ENCODE data around the gene MDM2. TPM values are rescaled to one million over a fixed set of nuclear protein-coding genes. Genes with fewer than 3 reads are reported as not detected.

Gene MDM2
- total RNA-seq, 1 experiment from 2014 or later = 207 TPM

DNA sequence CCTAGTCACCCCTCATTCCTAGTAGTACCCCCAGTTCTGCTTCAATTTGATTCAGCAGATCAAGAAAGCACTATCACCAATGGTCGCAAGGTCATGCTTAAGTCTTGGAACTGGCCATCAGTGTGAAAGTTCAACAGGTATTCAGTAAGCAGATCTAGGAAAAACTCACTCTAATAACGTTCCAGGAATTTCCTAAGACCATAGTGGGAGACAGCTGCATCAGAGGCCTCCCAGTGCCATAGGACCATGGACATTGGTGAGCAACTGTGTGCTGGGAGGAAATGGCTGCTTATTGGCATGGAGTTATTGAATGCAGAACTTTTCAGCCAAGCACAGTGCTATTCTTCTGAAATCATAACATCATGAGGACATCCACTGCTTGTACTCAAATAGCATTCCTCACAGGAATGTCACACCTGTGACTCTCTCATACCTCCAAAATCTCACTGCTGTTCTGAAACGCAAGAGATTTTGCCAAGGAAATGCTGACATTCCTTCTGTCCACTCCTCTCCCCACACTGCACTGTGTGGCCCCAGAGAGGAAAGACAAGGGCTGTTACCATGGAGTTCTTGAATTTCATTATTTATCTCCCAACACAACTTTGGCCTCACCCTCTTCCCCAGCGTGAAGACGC lies 30.9 kb upstream of the MDM2 start:
- TF ChIP-seq, protein P1, sequence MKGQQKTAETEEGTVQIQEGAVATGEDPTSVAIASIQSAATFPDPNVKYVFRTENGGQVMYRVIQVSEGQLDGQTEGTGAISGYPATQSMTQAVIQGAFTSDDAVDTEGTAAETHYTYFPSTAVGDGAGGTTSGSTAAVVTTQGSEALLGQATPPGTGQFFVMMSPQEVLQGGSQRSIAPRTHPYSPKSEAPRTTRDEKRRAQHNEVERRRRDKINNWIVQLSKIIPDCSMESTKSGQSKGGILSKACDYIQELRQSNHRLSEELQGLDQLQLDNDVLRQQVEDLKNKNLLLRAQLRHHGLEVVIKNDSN (CRISPR knock-in tag; IDR thresholded peaks at IDR 0.05) = no peak
- TF ChIP-seq SMAD3 (CRISPR knock-in tag; IDR thresholded peaks at IDR 0.05; ENCODE audit: borderline replicate concordance) (no peak), NR1H2 (CRISPR knock-in tag; IDR thresholded peaks at IDR 0.05) (no peak), RELA (CRISPR knock-in tag; IDR thresholded peaks at IDR 0.05; ENCODE audit: borderline replicate concordance) (no peak), OVOL2 (CRISPR knock-in tag; IDR thresholded peaks at IDR 0.05; ENCODE audit: borderline replicate concordance) (no peak), FOXK1 (CRISPR knock-in tag; IDR thresholded peaks at IDR 0.05) (no peak), MXD4 (CRISPR knock-in tag; IDR thresholded peaks at IDR 0.05; ENCODE audit: borderline replicate concordance) (no peak), FOXP1 (CRISPR knock-in tag; IDR thresholded peaks at IDR 0.05; ENCODE audit: borderline replicate concordance) (no peak), IRF2 (CRISPR knock-in tag; IDR thresholded peaks at IDR 0.05; ENCODE audit: borderline replicate concordance, low read depth) (no peak), ETV6 (CRISPR knock-in tag; IDR thresholded peaks at IDR 0.05) (no peak), SOX15 (CRISPR knock-in tag; IDR thresholded peaks at IDR 0.05) (no peak), ELF4 (CRISPR knock-in tag; IDR thresholded peaks at IDR 0.05; ENCODE audit: low read depth) (no peak), ZNF423 (CRISPR knock-in tag; IDR thresholded peaks at IDR 0.05) (no peak)
- TF ChIP-seq, protein P2, sequence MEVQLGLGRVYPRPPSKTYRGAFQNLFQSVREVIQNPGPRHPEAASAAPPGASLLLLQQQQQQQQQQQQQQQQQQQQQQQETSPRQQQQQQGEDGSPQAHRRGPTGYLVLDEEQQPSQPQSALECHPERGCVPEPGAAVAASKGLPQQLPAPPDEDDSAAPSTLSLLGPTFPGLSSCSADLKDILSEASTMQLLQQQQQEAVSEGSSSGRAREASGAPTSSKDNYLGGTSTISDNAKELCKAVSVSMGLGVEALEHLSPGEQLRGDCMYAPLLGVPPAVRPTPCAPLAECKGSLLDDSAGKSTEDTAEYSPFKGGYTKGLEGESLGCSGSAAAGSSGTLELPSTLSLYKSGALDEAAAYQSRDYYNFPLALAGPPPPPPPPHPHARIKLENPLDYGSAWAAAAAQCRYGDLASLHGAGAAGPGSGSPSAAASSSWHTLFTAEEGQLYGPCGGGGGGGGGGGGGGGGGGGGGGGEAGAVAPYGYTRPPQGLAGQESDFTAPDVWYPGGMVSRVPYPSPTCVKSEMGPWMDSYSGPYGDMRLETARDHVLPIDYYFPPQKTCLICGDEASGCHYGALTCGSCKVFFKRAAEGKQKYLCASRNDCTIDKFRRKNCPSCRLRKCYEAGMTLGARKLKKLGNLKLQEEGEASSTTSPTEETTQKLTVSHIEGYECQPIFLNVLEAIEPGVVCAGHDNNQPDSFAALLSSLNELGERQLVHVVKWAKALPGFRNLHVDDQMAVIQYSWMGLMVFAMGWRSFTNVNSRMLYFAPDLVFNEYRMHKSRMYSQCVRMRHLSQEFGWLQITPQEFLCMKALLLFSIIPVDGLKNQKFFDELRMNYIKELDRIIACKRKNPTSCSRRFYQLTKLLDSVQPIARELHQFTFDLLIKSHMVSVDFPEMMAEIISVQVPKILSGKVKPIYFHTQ (CRISPR knock-in tag; IDR thresholded peaks at IDR 0.05) = no peak
- TF ChIP-seq, protein P3, sequence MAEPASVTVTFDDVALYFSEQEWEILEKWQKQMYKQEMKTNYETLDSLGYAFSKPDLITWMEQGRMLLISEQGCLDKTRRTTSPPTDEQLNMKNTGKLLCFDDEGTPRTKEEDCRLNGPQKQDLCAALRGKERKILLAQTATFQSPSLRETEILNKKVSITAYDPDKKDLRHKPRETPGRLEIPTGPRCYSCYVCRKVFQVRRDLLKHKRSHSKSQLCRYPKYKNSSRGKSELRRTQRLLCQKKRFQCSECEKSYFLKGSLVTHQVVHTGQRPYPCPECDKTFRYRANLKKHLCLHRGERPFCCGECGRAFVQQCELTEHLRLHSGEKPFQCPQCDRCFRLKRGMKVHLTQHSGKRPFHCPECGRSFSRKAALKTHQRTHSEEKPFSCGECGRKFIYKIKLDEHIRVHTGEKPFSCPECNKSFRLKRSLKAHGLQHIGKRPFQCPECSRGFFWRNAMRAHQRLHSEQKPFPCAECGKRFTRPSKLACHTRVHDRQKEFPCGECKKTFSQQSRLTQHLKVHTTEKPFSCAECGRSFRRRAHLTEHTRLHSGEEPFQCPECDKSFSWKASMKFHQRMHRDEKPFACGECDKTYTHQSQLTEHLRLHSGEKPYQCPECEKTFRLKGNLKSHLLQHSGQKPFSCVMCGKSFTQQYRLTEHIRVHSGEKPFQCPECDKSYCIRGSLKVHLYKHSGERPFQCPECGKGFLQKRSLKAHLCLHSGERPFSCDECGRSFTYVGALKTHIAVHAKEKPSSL (CRISPR knock-in tag; conservative IDR thresholded peaks at IDR 0.05) = no peak
- TF ChIP-seq, protein P4, sequence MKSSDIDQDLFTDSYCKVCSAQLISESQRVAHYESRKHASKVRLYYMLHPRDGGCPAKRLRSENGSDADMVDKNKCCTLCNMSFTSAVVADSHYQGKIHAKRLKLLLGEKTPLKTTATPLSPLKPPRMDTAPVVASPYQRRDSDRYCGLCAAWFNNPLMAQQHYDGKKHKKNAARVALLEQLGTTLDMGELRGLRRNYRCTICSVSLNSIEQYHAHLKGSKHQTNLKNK (CRISPR knock-in tag; IDR thresholded peaks at IDR 0.05) = no peak
- TF ChIP-seq, protein P5, sequence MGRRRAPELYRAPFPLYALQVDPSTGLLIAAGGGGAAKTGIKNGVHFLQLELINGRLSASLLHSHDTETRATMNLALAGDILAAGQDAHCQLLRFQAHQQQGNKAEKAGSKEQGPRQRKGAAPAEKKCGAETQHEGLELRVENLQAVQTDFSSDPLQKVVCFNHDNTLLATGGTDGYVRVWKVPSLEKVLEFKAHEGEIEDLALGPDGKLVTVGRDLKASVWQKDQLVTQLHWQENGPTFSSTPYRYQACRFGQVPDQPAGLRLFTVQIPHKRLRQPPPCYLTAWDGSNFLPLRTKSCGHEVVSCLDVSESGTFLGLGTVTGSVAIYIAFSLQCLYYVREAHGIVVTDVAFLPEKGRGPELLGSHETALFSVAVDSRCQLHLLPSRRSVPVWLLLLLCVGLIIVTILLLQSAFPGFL (CRISPR knock-in tag; IDR thresholded peaks at IDR 0.05; ENCODE audit: borderline replicate concordance) = no peak
- TF ChIP-seq, protein P6, sequence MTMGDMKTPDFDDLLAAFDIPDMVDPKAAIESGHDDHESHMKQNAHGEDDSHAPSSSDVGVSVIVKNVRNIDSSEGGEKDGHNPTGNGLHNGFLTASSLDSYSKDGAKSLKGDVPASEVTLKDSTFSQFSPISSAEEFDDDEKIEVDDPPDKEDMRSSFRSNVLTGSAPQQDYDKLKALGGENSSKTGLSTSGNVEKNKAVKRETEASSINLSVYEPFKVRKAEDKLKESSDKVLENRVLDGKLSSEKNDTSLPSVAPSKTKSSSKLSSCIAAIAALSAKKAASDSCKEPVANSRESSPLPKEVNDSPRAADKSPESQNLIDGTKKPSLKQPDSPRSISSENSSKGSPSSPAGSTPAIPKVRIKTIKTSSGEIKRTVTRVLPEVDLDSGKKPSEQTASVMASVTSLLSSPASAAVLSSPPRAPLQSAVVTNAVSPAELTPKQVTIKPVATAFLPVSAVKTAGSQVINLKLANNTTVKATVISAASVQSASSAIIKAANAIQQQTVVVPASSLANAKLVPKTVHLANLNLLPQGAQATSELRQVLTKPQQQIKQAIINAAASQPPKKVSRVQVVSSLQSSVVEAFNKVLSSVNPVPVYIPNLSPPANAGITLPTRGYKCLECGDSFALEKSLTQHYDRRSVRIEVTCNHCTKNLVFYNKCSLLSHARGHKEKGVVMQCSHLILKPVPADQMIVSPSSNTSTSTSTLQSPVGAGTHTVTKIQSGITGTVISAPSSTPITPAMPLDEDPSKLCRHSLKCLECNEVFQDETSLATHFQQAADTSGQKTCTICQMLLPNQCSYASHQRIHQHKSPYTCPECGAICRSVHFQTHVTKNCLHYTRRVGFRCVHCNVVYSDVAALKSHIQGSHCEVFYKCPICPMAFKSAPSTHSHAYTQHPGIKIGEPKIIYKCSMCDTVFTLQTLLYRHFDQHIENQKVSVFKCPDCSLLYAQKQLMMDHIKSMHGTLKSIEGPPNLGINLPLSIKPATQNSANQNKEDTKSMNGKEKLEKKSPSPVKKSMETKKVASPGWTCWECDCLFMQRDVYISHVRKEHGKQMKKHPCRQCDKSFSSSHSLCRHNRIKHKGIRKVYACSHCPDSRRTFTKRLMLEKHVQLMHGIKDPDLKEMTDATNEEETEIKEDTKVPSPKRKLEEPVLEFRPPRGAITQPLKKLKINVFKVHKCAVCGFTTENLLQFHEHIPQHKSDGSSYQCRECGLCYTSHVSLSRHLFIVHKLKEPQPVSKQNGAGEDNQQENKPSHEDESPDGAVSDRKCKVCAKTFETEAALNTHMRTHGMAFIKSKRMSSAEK (CRISPR knock-in tag; IDR thresholded peaks at IDR 0.05; ENCODE audit: borderline replicate concordance) = no peak
- TF ChIP-seq, protein P7, sequence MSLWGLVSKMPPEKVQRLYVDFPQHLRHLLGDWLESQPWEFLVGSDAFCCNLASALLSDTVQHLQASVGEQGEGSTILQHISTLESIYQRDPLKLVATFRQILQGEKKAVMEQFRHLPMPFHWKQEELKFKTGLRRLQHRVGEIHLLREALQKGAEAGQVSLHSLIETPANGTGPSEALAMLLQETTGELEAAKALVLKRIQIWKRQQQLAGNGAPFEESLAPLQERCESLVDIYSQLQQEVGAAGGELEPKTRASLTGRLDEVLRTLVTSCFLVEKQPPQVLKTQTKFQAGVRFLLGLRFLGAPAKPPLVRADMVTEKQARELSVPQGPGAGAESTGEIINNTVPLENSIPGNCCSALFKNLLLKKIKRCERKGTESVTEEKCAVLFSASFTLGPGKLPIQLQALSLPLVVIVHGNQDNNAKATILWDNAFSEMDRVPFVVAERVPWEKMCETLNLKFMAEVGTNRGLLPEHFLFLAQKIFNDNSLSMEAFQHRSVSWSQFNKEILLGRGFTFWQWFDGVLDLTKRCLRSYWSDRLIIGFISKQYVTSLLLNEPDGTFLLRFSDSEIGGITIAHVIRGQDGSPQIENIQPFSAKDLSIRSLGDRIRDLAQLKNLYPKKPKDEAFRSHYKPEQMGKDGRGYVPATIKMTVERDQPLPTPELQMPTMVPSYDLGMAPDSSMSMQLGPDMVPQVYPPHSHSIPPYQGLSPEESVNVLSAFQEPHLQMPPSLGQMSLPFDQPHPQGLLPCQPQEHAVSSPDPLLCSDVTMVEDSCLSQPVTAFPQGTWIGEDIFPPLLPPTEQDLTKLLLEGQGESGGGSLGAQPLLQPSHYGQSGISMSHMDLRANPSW (CRISPR knock-in tag; conservative IDR thresholded peaks at IDR 0.05; ENCODE audit: low read depth) = no peak
- no peak overlapping the region for H3K4me3 Mint-ChIP-seq
- ATAC-seq (no peak), DNase-seq (ENCODE audit: low spot score) (no peak)
- POLR2A ChIA-PET = no interaction called here
- H3K36me3 Mint-ChIP-seq = no peaks in the 10 kb centered on the region
- H3K9me3 Mint-ChIP-seq = no peaks in the 10 kb centered on the region
- CTCF ChIA-PET = no interaction called here
- no peaks in the 10 kb centered on the region for H3K27me3 Mint-ChIP-seq (ENCODE audit: low read depth)
- H3K27ac Mint-ChIP-seq = no peak overlapping the region
- H3K4me1 Mint-ChIP-seq = no peaks in the 10 kb centered on the region
